ENCODE data around the gene MPLKIP. TPM values are rescaled to one million over a fixed set of nuclear protein-coding genes. Genes with fewer than 3 reads are reported as not detected.
"Not testable (repeated sequence)": the region's sequence is repeated elsewhere in the genome, so short reads cannot be mapped to it uniquely, and the experiment has no call there.

The MPLKIP gene
- total RNA-seq, 1 donor: 7.8 TPM

GRCh38 chr7:40165216-40165615 is 30.8 kb upstream of the MPLKIP start:
- TF ChIP-seq, protein P1, sequence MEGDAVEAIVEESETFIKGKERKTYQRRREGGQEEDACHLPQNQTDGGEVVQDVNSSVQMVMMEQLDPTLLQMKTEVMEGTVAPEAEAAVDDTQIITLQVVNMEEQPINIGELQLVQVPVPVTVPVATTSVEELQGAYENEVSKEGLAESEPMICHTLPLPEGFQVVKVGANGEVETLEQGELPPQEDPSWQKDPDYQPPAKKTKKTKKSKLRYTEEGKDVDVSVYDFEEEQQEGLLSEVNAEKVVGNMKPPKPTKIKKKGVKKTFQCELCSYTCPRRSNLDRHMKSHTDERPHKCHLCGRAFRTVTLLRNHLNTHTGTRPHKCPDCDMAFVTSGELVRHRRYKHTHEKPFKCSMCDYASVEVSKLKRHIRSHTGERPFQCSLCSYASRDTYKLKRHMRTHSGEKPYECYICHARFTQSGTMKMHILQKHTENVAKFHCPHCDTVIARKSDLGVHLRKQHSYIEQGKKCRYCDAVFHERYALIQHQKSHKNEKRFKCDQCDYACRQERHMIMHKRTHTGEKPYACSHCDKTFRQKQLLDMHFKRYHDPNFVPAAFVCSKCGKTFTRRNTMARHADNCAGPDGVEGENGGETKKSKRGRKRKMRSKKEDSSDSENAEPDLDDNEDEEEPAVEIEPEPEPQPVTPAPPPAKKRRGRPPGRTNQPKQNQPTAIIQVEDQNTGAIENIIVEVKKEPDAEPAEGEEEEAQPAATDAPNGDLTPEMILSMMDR (IDR thresholded peaks at IDR 0.05; ENCODE audit: insufficient read depth, low read depth, low read length): no peak
- no peak overlapping the region for H3K4me3 ChIP-seq (ENCODE audit: low read depth, low read length)
- no peak for DNase-seq (ENCODE audit: low read depth)

GRCh38 chr7:40162516-40162915 is 28.1 kb upstream of the MPLKIP start:
- no peak for DNase-seq (ENCODE audit: low read depth)
- H3K4me3 ChIP-seq (ENCODE audit: low read depth, low read length): no peak overlapping the region
- TF ChIP-seq, protein P1 (IDR thresholded peaks at IDR 0.05; ENCODE audit: insufficient read depth, low read depth, low read length): no peak

DNA sequence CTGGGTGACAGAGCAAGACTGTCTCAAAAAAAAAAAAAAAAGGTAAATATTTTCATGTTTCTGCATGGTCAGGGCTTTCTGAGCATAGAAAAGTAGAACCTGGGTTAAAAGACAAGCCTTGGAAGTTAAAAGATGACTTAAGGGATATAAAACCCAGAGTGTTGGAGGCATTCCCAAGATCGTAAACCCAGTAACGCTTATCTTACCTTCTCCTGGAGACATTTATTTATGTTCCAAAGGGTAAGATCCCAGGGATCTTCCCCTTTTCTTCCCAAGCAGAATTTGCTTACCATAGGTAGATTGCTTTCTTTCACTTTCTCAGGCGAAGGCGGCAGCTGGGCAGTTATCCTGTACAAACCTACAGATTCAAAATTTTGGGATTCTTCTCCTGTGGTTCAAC is 22.6 kb upstream of the MPLKIP start:
- DNase-seq (ENCODE audit: low read depth): peak; percentile 82
- H3K4me3 ChIP-seq (ENCODE audit: low read depth, low read length): peak overlapping the region; percentile 41
- TF ChIP-seq, protein P1 (IDR thresholded peaks at IDR 0.05; ENCODE audit: insufficient read depth, low read depth, low read length): no peak

GRCh38 chr7:40151504-40151903 is 17.1 kb upstream of the MPLKIP start:
- DNase-seq (ENCODE audit: low read depth): no peak
- no peak overlapping the region for H3K4me3 ChIP-seq (ENCODE audit: low read depth, low read length)
- TF ChIP-seq, protein P1 (IDR thresholded peaks at IDR 0.05; ENCODE audit: insufficient read depth, low read depth, low read length): no peak

DNA sequence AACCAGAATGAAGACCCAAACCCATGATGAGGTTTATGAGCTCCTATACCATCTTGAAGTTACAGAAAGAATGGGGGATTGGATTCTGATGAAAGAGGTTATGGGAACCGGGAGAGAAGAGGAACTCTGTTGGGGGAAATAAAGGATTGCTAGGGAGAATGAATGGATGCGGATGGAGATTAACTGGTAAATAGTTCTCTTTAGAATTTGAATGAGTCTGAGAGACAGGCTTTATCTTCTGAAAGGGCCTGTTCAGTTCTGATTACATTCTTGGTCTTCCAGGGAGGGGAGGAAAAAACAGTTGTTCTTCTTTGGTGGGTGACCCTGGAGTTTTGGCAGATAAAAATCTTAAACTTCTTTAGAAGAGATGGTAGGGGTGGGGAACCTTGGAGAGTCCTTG is 14.2 kb upstream of the MPLKIP start:
- TF ChIP-seq, protein P1 (IDR thresholded peaks at IDR 0.05; ENCODE audit: insufficient read depth, low read depth, low read length): no peak
- no peak for DNase-seq (ENCODE audit: low read depth)
- no peak overlapping the region for H3K4me3 ChIP-seq (ENCODE audit: low read depth, low read length)

GRCh38 chr7:40148247-40148580 is 13.8 kb upstream of the MPLKIP start:
- DNase-seq (ENCODE audit: low read depth); H3K4me3 ChIP-seq (ENCODE audit: low read depth, low read length): not testable (repeated sequence)

DNA sequence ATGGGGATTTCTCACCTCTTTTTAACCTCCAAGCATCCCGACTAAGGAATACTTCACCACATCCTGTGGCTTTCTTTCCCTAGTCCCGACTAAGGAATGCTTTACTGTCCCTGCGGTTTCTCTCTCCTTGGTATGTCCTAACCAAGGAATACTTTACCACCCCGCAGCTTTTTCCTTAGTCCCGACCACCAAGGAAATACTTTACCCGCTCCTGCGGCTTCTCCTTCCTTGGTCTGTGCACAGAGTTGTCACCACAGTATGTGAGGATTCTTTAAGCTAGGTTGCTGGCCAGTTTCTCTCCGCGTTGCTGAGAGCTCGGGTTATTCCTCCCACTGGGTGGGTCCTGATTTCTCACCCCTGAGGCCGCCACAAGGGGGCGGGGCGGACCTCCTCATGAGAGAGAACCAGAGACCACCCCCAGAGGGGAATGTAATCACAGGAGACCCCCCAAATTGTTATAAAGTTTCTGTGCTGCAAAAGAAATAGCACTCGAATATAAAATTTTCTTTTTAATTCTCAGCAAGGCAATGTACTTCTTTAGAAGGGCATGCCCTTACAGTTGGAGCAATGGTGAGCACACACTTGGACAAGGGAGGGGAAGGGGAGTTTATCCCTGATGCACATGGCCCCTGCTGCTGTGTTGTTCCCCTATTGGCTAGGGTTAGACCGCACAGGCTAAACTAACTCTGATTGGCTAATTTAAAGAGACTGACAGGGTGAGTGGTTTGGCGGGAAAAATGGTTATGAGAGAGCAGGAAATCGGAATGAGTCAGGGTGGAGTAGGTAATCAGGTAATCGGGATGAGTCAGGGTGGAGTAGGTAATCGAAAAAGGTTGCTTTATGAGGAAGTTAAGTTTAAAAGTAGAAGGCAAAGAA is 13.2 kb upstream of the MPLKIP start:
- TF ChIP-seq, protein P1 (IDR thresholded peaks at IDR 0.05; ENCODE audit: insufficient read depth, low read depth, low read length): peak; percentile 14
- peak; percentile 52 for DNase-seq (ENCODE audit: low read depth)
- H3K4me3 ChIP-seq (ENCODE audit: low read depth, low read length): no peak overlapping the region

DNA sequence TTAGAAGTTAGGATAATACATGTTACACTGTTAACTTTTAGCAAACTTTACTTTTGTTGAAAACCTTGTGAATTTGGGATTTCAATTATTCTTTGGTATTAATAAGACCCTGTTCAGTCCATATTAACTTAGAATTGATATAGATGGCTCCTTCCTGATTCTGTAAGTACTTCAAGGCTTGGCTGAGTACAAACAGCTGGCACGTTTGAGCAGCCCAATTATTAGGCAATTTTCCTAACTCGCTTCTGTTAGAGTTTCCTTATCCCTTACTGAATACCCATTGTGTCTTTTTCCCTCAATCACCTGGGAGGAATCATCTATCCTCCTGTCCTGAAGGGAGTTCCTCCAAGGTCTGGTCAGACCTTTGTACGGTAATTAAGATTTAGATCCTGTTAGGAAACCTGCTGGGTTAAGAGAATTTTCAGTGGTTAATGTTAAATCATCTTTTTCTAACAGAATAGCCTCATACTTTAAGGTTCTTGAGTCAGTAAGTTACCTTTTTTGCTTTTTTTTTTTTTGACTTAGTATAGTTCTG is 11.2 kb upstream of the MPLKIP start:
- peak; percentile 11 for DNase-seq (ENCODE audit: low read depth)
- H3K4me3 ChIP-seq (ENCODE audit: low read depth, low read length): not testable (repeated sequence)

GRCh38 chr7:40141916-40142315 is 7.5 kb upstream of the MPLKIP start:
- not testable (repeated sequence) for DNase-seq (ENCODE audit: low read depth); H3K4me3 ChIP-seq (ENCODE audit: low read depth, low read length)

- not testable (repeated sequence) for H3K4me3 ChIP-seq (ENCODE audit: low read depth, low read length); DNase-seq (ENCODE audit: low read depth)
These were observed 5.5 kb upstream of the MPLKIP start for GRCh38 chr7:40139891-40140290.

All from fibroblast of villous mesenchyme (primary cell).